ENCODE measurements around the gene PAM16. TPM values are rescaled to one million over a fixed set of nuclear protein-coding genes. Genes with fewer than 3 reads are reported as not detected.
"Not testable (repeated sequence)": the region's sequence is repeated elsewhere in the genome, so short reads cannot be mapped to it uniquely, and the experiment has no call there.

Gene PAM16
- total RNA-seq, 2 experiments from 2014 or later = 73.0 to 73.9 TPM

- DNase-seq = no peak
- peaks cover 5% of the 10 kb centered on the region for H3K4me1 Mint-ChIP-seq
- no peak overlapping the region for H3K4me3 Mint-ChIP-seq
- H3K27ac Mint-ChIP-seq = no peak overlapping the region
- no peaks in the 10 kb centered on the region for H3K9me3 Mint-ChIP-seq
- H3K36me3 Mint-ChIP-seq = peaks cover 5% of the 10 kb centered on the region
- H3K27me3 Mint-ChIP-seq = no peaks in the 10 kb centered on the region
Observed at GRCh38 chr16:4340443-4340842, 10.7 kb downstream of the PAM16 start.

GRCh38 chr16:4339909-4340308 lies 11.2 kb downstream of the PAM16 start:
- peaks cover 5% of the 10 kb centered on the region for H3K36me3 Mint-ChIP-seq
- DNase-seq = no peak
- peaks cover 4% of the 10 kb centered on the region for H3K4me1 Mint-ChIP-seq
- H3K27me3 Mint-ChIP-seq = no peaks in the 10 kb centered on the region
- H3K9me3 Mint-ChIP-seq = no peaks in the 10 kb centered on the region
- no peak overlapping the region for H3K27ac Mint-ChIP-seq
- no peak overlapping the region for H3K4me3 Mint-ChIP-seq

GRCh38 chr16:4339455-4339854 lies 11.7 kb downstream of the PAM16 start:
- peaks cover 2% of the 10 kb centered on the region for H3K36me3 Mint-ChIP-seq
- DNase-seq = no peak
- H3K9me3 Mint-ChIP-seq = no peaks in the 10 kb centered on the region
- no peak overlapping the region for H3K27ac Mint-ChIP-seq
- no peak overlapping the region for H3K4me3 Mint-ChIP-seq
- no peaks in the 10 kb centered on the region for H3K27me3 Mint-ChIP-seq
- peaks cover 2% of the 10 kb centered on the region for H3K4me1 Mint-ChIP-seq

- Mint-ChIP-seq H3K27ac (no peak overlapping the region), H3K4me1 (peaks cover 2% of the 10 kb centered on the region), H3K4me3 (no peak overlapping the region), H3K9me3 (no peaks in the 10 kb centered on the region), H3K27me3 (no peaks in the 10 kb centered on the region), H3K36me3 (peaks cover under 1% of the 10 kb centered on the region)
- no peak for DNase-seq
Observed at GRCh38 chr16:4338712-4339299, 12.3 kb downstream of the PAM16 start.

GRCh38 chr16:4338125-4338582 lies 13.0 kb downstream of the PAM16 start:
- Mint-ChIP-seq H3K27me3 (no peaks in the 10 kb centered on the region), H3K36me3 (no peaks in the 10 kb centered on the region), H3K9me3 (no peaks in the 10 kb centered on the region), H3K4me3 (no peak overlapping the region), H3K27ac (no peak overlapping the region), H3K4me1 (peaks cover 2% of the 10 kb centered on the region)
- no peak for DNase-seq

GRCh38 chr16:4337540-4338088 lies 13.5 kb downstream of the PAM16 start:
- no peak overlapping the region for H3K27ac Mint-ChIP-seq
- H3K9me3 Mint-ChIP-seq = no peaks in the 10 kb centered on the region
- DNase-seq = no peak
- H3K27me3 Mint-ChIP-seq = no peaks in the 10 kb centered on the region
- peaks cover 2% of the 10 kb centered on the region for H3K4me1 Mint-ChIP-seq
- H3K4me3 Mint-ChIP-seq = no peak overlapping the region
- H3K36me3 Mint-ChIP-seq = no peaks in the 10 kb centered on the region

- Mint-ChIP-seq H3K27me3 (no peaks in the 10 kb centered on the region), H3K36me3 (no peaks in the 10 kb centered on the region), H3K4me3 (no peak overlapping the region), H3K9me3 (no peaks in the 10 kb centered on the region), H3K27ac (no peak overlapping the region), H3K4me1 (peaks cover 2% of the 10 kb centered on the region)
- no peak for DNase-seq
Observed at GRCh38 chr16:4336701-4337539, 14.2 kb downstream of the PAM16 start.

- H3K36me3 Mint-ChIP-seq = no peaks in the 10 kb centered on the region
Observed at GRCh38 chr16:4334724-4335495, 16.2 kb downstream of the PAM16 start.

GRCh38 chr16:4333714-4334113 lies 17.4 kb downstream of the PAM16 start:
- H3K4me3 Mint-ChIP-seq, DNase-seq, H3K36me3 Mint-ChIP-seq, H3K27ac Mint-ChIP-seq, H3K27me3 Mint-ChIP-seq, H3K4me1 Mint-ChIP-seq, H3K9me3 Mint-ChIP-seq: not testable (repeated sequence)

More at GRCh38 chr16:4334724-4335495, 16.2 kb downstream of the PAM16 start:
- Mint-ChIP-seq H3K27ac (no peak overlapping the region), H3K9me3 (no peaks in the 10 kb centered on the region), H3K4me1 (peaks cover under 1% of the 10 kb centered on the region), H3K27me3 (no peaks in the 10 kb centered on the region), H3K4me3 (no peak overlapping the region)
- no peak for DNase-seq

- no peaks in the 10 kb centered on the region for H3K9me3 Mint-ChIP-seq
- H3K27me3 Mint-ChIP-seq = no peaks in the 10 kb centered on the region
- H3K27ac Mint-ChIP-seq = no peak overlapping the region
- H3K4me3 Mint-ChIP-seq = no peak overlapping the region
- no peak for DNase-seq
- peaks cover 4% of the 10 kb centered on the region for H3K4me1 Mint-ChIP-seq
- no peaks in the 10 kb centered on the region for H3K36me3 Mint-ChIP-seq
Observed at GRCh38 chr16:4333308-4333638, 17.8 kb downstream of the PAM16 start.

- Mint-ChIP-seq H3K4me1 (peaks cover 4% of the 10 kb centered on the region), H3K4me3 (no peak overlapping the region), H3K27me3 (no peaks in the 10 kb centered on the region), H3K9me3 (no peaks in the 10 kb centered on the region), H3K27ac (no peak overlapping the region), H3K36me3 (no peaks in the 10 kb centered on the region)
- no peak for DNase-seq
Observed at GRCh38 chr16:4332623-4333307, 18.4 kb downstream of the PAM16 start.

GRCh38 chr16:4332083-4332482 lies 19.0 kb downstream of the PAM16 start:
- no peaks in the 10 kb centered on the region for H3K27me3 Mint-ChIP-seq
- no peak overlapping the region for H3K27ac Mint-ChIP-seq
- H3K9me3 Mint-ChIP-seq = no peaks in the 10 kb centered on the region
- H3K36me3 Mint-ChIP-seq = no peaks in the 10 kb centered on the region
- H3K4me1 Mint-ChIP-seq = peaks cover 4% of the 10 kb centered on the region
- no peak overlapping the region for H3K4me3 Mint-ChIP-seq
- no peak for DNase-seq

GRCh38 chr16:4330277-4330874 lies 20.7 kb downstream of the PAM16 start:
- peaks cover 4% of the 10 kb centered on the region for H3K4me1 Mint-ChIP-seq

More at GRCh38 chr16:4330277-4330874, 20.7 kb downstream of the PAM16 start:
- H3K4me3 Mint-ChIP-seq = no peak overlapping the region
- no peaks in the 10 kb centered on the region for H3K36me3 Mint-ChIP-seq
- no peak overlapping the region for H3K27ac Mint-ChIP-seq
- H3K27me3 Mint-ChIP-seq = no peaks in the 10 kb centered on the region
- H3K9me3 Mint-ChIP-seq = no peaks in the 10 kb centered on the region
- peak; percentile 75 for DNase-seq

Data from activated naive CD8-positive, alpha-beta T cell treated with anti-CD3 and anti-CD28 coated beads for 36 hours (primary cell).